HK-2 (cell line): Measurements from ENCODE around the gene SPATS2L.
A peak's percentile ranks its signal among the peaks of the same experiment; 100 is the strongest.

Experiments
- DNase-seq: peaks from one replicate; pipeline ENCODE4 v3.0.0-alpha.2; 2018; ENCODE audit not compliant: unreplicated experiment

Gene SPATS2L, protein sequence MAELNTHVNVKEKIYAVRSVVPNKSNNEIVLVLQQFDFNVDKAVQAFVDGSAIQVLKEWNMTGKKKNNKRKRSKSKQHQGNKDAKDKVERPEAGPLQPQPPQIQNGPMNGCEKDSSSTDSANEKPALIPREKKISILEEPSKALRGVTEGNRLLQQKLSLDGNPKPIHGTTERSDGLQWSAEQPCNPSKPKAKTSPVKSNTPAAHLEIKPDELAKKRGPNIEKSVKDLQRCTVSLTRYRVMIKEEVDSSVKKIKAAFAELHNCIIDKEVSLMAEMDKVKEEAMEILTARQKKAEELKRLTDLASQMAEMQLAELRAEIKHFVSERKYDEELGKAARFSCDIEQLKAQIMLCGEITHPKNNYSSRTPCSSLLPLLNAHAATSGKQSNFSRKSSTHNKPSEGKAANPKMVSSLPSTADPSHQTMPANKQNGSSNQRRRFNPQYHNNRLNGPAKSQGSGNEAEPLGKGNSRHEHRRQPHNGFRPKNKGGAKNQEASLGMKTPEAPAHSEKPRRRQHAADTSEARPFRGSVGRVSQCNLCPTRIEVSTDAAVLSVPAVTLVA

DNA sequence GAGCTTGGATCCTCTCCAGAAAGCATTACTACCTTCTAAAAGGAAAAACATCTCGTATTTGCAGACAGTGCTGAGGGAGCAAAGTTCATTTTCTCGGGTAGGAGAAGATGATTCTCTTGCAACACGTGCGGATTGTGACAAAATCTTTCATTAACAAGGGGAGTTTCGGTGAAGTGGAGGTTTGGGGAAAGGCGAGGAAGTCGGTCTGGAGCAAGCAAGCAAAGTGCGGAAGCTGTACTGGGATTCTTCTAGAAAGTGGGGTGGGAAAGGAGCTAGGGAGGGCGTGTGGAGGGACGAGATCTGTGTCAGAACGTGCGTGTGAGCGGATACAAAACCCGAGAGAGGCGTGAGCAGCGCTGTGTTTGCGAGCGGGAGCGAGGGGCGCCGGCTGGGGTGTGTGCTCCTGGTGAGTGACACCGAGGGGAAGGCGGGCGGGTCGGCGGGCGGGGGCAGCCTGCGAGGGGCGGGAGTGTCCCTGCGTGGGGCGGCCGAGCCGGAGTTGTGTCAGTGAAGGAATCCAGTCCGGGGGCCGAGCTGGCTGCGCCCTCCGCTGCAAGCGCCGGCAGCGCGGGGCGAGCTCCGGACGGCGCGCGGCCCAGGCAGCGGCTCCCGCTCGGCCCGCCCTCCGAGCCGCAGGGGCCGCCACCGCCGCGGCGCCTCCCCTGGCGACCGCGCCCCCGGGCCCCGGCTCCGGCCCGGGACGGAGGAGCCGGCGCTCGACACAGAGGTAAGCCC is at the start of gene SPATS2L:
SPATS2L (plus strand) TSS at position 498 of the 735 bp plus-strand sequence. CDS start 82,552 bp downstream, outside the sequence.
- peak; percentile 87 for DNase-seq

DNA sequence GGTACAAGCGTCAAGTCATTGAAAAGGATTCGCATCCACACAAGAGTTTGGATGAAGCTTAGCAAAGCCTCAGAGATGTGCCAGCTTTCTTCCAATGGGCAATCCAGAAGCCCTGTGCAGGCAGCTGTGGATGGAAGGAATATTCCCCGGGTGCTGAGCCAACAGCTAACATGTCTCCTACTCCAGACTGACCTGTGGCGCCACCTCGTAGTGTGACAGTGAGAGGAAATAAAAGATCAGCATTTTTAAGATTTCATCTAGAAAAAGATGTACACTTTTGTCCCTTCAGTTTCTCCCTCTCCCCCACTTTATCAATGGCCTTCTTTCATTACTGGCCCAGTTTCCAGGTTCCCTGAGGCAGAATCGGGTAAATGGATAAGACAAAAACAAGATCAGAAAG is 48.9 kb upstream of the SPATS2L start:
- no peak for DNase-seq

DNA sequence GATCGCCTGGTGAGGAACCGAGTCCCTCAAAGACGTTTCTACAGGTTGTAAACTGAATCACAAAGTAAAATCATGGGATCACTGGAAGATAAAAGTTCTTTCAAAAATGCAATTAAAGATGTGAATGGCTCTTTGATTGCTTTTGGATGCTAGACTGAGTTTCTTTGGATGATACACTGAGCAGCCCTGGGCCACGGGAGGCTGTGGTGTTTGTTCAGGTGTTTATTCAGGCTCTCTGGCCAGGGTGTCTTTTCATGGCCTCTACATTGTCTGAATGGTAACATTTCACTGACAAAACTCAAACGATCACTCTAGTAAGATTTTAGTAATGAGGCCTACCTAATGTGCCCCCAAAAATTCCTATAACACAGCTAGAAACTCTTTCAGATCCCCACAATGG is 48.4 kb upstream of the SPATS2L start:
- DNase-seq, result no peak

DNA sequence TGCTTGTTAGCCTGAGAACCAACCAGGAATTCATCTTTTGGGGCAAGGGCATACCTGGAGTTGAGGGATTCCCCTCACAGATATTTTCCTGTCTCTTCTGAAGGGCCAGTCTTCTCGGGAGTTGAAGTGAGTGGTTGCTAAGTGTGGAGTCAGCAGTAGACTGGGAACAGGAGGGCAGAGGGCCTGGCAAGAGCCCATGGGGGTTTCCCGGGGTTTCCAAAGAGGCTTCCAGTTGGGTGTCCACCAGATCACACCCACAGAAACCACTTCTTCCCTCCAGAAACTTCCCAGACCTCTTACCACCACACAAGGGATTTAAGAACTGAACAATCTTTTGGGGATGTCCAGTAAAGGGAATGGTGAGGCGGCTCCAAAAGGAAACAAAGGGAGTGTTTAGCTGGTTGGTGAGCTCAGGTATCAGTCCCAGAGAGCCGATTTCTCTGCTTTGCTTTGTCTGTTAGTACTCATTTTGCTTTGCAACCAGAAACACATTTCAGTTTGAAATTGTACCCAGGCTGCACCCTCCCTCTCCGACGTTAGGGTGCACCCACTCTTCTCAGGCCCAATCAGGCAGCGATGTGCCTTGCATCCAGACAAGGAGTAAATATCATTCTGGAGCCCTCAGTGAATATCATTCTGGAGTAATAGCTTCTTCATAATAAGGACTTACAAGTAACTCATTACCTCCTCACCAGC is 47.5 kb upstream of the SPATS2L start:
- no peak for DNase-seq

DNA sequence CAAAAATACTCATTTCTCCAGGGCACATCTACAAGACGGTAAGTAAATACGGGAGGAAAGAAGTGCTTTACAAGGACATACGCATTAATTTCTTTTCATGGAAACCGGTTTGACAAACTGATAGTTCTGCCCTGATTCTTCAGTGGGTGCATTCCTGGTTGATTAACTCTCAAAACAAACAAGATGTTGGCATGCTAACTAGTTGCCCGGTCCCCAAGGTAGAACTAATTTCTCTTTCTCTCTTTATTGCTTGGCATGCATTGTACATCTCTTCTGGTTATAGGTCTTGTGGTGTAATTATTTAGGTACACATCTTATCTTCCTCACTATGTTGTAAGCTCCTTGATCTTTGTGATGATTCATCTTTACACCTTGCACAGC is 46.9 kb upstream of the SPATS2L start:
- DNase-seq, result no peak

DNA sequence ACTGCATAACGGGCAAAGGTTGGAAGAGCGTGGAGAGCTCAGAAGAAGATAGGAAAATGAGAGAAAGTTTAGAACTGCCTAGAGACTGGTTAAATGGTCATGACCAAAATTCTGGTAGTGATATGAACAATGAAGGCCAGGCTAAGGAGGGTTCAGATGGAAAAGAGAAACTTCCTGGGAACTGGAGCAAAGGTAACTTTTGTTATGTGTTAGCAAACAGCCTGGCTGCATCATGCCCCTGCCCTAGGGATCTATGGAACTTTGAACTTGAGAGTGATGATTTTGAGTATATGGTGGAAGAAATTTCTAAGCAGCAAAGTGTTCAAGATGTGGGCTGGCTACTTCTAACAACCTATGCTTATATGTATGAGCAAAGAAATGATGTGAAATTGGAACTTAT is 44.4 kb upstream of the SPATS2L start:
- no peak for DNase-seq

DNA sequence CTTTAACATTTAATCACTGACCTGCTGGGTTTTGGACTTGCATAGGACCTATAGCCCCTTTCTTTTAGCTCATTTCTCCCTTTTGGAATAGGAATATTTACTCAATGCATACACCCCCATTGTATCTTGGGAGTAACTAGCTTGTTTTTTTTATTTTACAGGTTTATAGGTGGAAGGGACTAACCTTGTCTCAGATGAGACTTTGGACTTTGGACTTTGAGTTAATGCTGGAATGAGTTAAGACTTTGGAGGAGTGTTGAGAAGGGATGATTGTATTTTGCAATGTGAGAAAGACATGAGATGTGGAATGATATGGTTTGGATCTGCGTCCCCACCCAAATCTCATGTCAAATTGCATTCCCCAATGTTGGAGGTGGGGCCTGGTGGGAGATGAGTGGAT is 43.2 kb upstream of the SPATS2L start:
- no peak for DNase-seq

DNA sequence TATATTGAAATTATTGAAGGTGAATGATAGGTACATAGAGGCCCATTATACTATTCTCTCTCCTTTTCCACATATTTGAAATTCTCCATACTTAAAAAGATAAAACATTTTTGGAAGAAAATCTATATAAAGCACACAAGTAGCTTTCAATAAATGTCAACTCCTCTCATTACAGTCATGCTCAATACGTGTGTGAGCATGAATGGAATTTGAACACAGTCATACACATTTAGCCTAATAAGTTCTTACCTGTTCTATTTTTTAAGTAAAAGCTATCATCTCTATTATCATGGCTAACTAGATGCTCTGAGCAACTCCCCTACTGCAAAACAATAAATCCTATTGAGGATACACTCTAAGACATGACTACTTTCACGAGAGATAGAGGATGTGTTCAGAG is 41.9 kb upstream of the SPATS2L start:
- DNase-seq, result no peak

DNA sequence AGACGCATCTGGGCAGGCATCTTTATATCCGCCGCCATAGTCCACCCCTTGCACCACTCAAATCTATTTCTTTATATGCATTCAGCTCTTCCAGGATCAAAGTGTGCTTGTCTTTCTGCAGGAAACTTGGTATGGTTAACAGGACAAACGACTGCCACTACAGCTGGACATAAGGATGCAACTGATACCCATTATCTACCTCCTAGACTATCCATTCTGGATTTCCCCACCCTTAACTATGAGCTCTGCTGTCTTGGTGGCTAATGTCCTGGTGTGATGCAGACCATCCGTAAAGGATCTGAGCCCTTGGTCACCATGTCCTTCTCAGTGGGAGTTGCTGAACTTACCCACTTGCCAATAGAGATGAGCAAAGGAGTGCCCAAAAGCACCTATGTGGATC is 40.1 kb upstream of the SPATS2L start:
- DNase-seq, result no peak

DNA sequence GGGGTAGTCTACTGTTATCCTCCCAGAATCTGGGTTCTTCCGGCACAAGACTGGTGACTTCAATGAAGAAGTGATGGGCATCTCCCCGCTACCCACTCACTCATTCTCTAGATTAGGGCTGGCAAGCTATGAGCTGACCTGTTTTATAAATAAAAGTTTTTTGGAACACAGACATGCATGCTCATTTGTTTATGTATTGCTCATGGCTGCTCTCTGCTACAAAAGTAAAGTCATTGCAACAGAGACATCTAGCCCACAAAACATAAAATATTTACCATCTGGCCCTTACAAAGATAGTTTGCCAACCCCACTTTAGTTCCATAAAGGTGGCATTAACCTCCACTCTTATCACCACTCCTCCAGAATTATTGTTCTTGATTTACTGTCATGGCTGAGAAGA is 39.1 kb upstream of the SPATS2L start:
- DNase-seq, result no peak

DNA sequence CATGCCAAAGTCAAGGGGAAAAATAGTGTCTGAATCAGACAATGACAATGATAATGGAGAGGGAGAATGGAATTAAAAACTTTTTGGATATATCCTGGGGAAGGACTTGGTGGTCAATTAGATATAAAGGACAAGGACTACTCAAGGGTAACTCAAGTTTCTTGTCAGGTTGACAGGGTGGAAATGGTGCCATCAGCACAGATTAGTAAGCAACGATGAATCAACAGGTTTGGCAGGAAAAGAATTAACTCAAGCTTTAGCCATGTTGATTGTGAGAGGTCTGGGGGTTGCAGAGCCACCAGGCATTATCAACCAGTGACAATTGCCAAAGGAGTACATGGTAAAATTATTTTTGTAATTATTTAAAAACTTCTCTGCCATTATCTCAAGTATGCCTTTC is 35.8 kb upstream of the SPATS2L start:
- no peak for DNase-seq

DNA sequence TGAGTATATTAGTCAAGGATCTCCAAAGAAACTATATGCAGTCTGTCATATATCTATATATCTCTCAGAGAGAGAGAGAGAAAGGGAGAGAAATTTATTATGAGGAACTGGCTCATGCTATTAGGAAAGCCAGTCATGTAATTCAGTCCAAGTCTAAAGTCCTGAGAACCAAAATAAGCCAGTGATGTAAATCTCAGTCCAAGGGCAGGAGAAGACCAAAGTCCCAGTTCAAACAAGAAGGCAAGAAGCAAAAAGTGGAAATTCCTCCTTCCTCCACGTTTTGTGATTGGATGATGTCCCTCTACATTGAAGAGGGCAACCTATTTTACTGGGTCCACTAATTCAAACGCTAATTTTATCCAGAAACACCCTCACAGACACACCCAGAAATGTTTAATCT is 34.2 kb upstream of the SPATS2L start:
- no peak for DNase-seq

DNA sequence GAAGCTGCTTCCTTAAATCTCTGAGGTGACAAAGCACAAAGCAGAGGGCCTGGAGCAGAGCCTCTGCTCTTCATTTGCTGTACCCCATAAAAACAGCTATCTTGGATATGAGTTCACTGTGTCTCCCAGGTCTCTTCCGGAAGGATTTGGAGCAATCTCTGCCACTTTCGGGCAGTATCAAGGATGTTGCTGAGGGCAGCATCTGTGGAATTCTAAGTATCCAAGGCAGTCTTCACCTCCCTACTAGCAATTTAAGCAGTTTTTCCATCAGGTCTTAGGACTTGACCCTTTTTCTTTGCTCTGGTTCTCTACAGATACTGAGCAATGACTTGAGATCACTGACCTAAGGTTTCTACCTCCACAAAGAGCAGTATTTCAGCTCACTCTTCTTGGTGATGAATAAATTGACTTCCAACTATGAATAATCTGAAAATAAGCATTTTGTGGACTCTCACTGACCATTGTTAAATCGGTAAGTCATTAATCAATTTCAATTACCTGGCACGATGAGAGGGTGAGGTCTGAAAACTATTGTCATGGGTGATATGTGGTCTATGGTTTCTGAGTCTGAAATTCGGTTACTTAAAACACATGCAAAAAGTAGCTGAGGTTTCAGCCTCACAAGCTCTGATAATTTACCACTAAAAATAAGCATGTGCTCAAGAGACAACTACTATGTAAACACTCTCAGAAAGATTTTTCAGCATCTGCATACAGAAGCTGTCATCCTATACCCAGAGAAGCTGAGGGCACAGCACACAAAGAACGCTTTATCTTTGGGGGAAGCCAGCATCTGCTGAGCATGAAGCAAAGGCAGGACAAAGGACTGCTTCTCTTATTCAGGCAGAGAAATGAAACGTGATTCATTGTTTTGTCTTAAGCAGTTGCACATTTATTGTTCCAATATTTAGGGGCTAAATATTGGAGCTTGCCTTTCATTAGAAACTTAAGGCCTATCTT is 32.1 kb upstream of the SPATS2L start:
- DNase-seq, result no peak

DNA sequence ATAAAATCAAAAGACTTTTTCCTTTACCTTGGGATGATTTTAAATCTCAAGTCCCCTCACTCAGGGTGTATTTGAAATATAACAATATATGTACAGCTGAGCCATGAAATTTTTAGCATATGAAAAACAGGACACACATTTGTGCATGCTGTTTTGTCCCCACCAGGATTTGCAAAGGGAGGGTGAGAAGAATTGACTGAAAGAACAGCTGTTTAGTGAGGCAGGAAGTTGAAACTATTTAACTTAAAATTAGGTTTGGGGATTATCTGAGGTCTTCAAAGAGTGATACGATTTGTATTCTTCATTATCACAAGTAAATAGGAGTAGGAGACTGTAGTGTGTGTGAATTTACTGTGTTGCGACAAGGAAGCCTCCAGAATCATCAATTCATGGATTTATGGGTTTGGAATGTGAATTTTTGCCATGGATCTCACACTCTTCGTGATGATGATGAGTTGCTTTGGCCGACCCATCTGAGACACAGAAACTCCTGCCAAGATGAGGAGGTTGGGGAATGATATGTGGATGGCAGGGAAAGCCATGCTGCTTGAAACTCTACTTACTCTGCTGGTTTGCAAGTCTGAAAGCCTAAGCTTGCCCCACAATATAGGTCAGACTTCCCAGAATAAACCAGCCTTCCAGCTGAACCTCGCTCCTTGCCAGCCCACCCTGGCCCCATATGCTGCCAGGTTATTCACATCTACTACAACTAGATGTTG is 31.0 kb upstream of the SPATS2L start:
- DNase-seq, result no peak

DNA sequence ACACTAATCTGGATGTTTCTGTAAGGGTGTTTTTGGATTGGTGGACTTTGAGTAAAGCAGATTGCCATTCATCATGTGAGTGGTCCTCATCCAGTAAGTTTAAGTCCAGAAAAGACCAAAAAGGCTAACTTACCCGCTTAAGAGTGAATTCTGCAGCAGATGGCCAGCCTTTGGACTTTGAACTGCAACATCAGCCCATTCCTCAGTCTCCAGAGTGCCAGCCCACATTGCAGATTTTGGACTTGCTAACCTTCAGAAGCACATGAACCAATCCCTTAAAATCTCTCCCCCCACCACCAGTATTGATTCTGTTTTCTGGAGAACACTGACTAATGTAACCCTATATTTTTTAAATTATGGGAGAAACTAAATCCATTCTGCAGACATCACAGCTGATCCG is 30.0 kb upstream of the SPATS2L start:
- DNase-seq, result no peak

DNA sequence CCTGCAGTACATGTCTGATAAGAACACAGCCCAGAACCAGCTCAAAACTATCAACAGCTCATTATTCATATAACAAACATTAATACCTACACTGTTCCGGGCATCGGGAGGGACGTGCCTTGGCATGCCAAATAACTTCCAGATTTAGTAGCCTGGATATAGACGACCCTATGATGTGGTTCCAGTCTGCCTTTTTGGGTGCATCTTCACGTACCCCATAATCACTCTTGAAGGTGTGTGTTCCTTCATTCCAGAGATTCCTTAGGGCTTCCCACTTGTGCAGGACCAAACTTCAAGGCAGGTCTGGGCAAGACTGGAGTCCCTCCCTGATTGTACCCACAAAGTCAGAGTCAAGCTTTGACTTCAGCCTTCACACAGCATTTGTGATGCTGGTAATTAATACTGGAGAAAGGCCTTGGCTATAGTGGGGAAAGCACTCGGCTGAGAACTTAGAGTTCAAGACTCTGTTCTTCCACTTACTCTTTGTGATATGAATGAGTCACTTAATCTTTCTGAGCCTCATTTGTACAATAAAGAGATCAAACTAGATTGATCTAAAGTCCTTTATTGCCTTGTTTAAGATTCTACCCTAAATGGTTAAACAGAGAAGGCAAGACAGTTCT is 27.7 kb upstream of the SPATS2L start:
- no peak for DNase-seq

DNA sequence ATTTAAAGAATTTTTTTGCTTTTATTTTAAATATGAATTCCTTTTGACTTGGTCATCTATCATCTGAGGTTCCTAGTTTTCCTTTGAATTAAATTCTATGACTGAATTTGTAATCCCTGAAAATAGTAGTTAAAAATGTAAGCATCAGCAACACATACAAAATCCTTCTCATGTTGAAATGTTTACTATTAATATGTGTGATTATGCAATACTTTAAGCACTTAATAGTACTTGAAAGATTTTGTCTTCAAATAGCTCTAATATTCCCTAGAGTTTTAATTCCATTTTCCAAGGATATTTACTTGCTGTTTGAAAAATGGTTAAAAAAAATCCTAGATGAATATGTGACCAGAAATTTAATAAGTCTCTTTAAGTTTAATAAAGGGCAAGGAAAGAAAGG is 26.6 kb upstream of the SPATS2L start:
- DNase-seq, result no peak

DNA sequence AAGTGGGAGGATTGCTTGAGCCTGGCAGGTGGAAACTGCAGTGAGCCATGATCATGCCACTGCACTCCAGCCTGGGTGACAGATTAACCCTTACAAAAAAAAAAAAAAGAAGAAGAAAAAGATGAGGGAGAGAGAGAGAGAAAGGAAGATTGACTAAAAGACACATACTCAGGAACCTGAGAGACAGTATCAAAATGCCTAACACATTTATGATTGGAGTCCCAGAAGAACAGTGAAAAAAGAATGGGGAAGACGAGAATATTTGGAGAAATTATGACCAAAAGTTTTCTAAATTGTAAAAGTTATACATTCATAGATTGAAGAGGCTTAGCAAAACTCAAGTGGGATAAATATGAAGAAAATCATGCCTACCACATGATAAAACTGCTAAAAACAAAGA is 19.9 kb upstream of the SPATS2L start:
- DNase-seq, result no peak

DNA sequence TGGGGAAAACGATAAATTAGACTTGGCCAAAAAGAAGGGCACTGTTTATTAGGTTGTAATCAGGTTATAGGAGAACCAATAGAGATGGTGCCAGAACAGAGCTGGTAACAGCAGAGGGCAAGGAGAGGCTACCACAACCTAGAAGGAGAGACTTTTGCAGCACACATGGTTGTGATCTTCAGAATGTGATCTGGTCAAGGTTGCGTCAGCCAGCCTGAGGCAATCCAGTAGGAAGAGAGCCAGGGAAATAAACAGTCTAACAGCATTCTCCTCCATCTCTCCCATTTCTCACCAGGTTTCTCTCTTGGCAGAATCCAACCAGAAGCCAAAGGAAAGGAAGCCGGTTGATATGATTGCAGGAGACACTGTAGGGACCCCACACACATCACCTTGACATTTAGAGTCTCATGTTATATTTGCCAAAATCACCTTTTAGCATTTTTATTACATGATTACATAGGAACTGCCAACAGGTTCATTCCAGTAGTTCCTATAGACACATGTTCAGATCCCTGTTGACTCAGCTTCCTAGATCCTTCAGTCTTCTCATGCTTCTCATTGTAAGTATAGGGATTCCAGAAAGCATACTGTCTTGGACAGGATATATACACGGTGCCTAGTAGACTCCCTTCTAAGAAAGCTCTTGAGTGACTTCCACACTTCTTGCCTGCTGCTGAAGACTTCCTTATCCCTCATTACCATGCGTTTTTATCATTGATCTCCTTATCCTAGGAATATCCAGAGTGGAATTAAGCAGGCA is 17.6 kb upstream of the SPATS2L start:
- DNase-seq, result no peak
